Stomach (tissue), 4 donors: ENCODE data around the gene GLP2R.

Experiments
- POLR2A ChIP-seq, 4 donors: fragments of 450-650 bp; IDR thresholded peaks; one replicate each; pipeline ENCODE4 v1.6.1; 2016; ENCODE audit warnings: antibody characterized with exemption in 4 of 4, control low read depth in 2 of 4, mild to moderate bottlenecking in 1 of 4, moderate library complexity in 1 of 4
- POLR2AphosphoS5 ChIP-seq, 3 donors: sonication (generic); formaldehyde crosslinking; IDR thresholded peaks; one replicate each; pipeline ENCODE4 v1.6.1; 2016; ENCODE audit warnings: antibody characterized with exemption in 3 of 3
- TF ChIP-seq, protein P1 (sequence below), 7 experiments: fragments of 450-650 bp in 4 of 7; fragments of 200-600 bp in 3 of 7; sonication (generic) in 3 of 7; IDR thresholded peaks; one replicate each; pipeline ENCODE4 v1.5.1; 2016 to 2019; ENCODE audit warnings: antibody characterized with exemption in 7 of 7, control low read depth in 2 of 7, mild to moderate bottlenecking in 1 of 7

DNA sequence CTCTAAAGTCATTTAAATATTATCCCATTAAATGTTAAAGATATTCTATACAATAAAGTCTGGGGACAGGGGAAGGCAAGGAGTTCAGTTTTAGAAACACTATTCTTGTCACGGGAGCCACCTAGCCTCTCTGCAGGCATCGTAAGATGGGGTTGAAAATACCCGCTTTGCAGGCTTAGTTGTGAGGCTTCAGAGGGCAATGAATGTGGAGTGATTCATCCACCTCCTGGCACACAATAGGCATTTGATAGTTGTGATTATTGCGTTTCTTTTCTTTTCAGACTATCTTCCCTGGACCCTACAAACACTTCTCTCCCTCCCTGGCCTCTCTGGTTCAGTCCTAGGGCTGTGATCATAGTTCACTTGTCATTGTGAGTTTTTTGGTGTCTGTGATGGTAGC lies 19.6 kb downstream of the GLP2R start:
- TF ChIP-seq POLR2A (IDR thresholded peaks at IDR 0.05) = no peak
- TF ChIP-seq, protein P1, sequence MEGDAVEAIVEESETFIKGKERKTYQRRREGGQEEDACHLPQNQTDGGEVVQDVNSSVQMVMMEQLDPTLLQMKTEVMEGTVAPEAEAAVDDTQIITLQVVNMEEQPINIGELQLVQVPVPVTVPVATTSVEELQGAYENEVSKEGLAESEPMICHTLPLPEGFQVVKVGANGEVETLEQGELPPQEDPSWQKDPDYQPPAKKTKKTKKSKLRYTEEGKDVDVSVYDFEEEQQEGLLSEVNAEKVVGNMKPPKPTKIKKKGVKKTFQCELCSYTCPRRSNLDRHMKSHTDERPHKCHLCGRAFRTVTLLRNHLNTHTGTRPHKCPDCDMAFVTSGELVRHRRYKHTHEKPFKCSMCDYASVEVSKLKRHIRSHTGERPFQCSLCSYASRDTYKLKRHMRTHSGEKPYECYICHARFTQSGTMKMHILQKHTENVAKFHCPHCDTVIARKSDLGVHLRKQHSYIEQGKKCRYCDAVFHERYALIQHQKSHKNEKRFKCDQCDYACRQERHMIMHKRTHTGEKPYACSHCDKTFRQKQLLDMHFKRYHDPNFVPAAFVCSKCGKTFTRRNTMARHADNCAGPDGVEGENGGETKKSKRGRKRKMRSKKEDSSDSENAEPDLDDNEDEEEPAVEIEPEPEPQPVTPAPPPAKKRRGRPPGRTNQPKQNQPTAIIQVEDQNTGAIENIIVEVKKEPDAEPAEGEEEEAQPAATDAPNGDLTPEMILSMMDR (IDR thresholded peaks at IDR 0.05) = no peak
- TF ChIP-seq POLR2AphosphoS5 (IDR thresholded peaks at IDR 0.05) = no peak
